Measurements from ENCODE around the gene FAM180B. TPM values are rescaled to one million over a fixed set of nuclear protein-coding genes. Genes with fewer than 3 reads are reported as not detected.

Gene FAM180B
- polyA plus RNA-seq, 1 donor from 2014 or later = not detected

DNA sequence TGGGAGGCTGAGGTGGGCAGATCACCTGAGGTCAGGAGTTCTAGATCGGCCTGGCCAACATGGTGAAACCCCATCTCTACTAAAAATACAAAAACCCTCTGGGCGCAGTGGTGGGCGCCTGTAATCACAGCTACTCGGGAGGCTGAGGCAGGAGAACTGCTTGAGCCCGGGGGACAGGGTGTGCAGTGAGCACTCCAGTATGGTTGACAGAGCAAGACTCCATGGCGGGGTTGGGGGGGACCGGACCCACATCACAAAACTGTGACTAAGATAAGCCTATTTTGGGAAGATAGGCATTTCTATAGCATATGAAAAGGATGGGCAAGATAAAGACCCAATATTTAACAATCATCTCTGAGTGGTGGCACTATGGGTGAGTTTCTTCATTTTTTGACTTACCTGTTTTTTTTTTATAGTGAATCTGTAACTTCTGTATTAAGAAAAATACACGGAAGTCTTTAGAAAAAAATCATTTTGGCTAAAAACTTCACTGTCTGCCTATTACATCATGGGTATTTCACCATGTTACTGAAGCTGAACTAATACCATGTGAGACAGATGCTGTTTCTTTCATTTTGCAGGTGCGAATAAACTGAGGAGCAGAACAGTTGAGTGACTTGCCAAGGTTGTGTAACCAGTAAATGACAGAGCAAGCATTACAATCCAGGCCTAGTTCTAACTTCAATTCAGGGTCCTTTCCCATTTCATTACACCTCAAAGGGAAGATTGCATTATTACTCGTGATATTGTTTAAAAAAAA lies 36.0 kb upstream of the FAM180B start:
- H3K27me3 ChIP-seq (ENCODE audit: insufficient read depth, low read depth, low read length) = no peaks in the 10 kb centered on the region
- H3K4me2 ChIP-seq (ENCODE audit: low read length) = peak overlapping the region; percentile 81
- H3K9ac ChIP-seq (ENCODE audit: low read length) = no peak overlapping the region
- peak overlapping the region; percentile 94 for H3K4me3 ChIP-seq (ENCODE audit: low read length)
- H3F3A ChIP-seq (ENCODE audit: insufficient read depth, low read length, poor library complexity, severe bottlenecking) = no peaks in the 10 kb centered on the region
- H3K79me2 ChIP-seq (replicated peaks; ENCODE audit: insufficient read depth, low read length) = peaks cover 65% of the 10 kb centered on the region
- no peaks in the 10 kb centered on the region for H4K20me1 ChIP-seq (ENCODE audit: insufficient read depth)
- H3K9me3 ChIP-seq (ENCODE audit: low read length) = no peaks in the 10 kb centered on the region
- no peaks in the 10 kb centered on the region for H3K36me3 ChIP-seq (ENCODE audit: insufficient read depth, low read length)
- no peak overlapping the region for H3K27ac ChIP-seq (ENCODE audit: low read length)
- no peak overlapping the region for H2AFZ ChIP-seq (ENCODE audit: low read depth, low read length)
- TF ChIP-seq EZH2 (IDR thresholded peaks at IDR 0.05; ENCODE audit: borderline replicate concordance, insufficient read depth, low read length, poor library complexity, severe bottlenecking) = no peak
- no peaks in the 10 kb centered on the region for H3K9me2 ChIP-seq (ENCODE audit: insufficient read depth, low read length)

DNA sequence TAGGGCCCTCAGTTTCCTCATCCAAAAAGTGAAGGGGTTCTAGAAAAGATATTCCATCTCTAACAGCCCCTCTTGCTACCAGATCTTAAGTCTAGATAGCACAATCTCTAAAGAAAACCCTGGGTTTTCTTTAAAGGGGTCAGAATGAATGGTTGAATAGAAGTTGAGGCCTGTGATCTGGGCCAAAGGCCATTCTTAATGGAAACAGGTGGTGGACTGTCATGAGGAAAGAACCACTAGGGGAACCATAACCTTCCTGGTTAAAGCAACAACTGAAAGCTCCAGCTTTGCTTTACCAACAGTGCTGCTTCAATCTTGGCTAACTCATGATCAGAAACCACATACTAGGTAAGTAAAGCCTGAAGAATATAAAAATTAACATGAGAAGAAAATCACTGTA lies 35.4 kb upstream of the FAM180B start:
- Histone ChIP-seq H3K27ac (ENCODE audit: low read length) (no peak overlapping the region), H3K9me3 (ENCODE audit: low read length) (no peaks in the 10 kb centered on the region), H3K4me3 (ENCODE audit: low read length) (peak overlapping the region; percentile 94), H3K9me2 (ENCODE audit: insufficient read depth, low read length) (no peaks in the 10 kb centered on the region), H4K20me1 (ENCODE audit: insufficient read depth) (no peaks in the 10 kb centered on the region), H3K4me2 (ENCODE audit: low read length) (peak overlapping the region; percentile 81), H3K79me2 (replicated peaks; ENCODE audit: insufficient read depth, low read length) (peaks cover 64% of the 10 kb centered on the region), H3K36me3 (ENCODE audit: insufficient read depth, low read length) (no peaks in the 10 kb centered on the region), H2AFZ (ENCODE audit: low read depth, low read length) (no peak overlapping the region), H3F3A (ENCODE audit: insufficient read depth, low read length, poor library complexity, severe bottlenecking) (no peaks in the 10 kb centered on the region), H3K9ac (ENCODE audit: low read length) (no peak overlapping the region), H3K27me3 (ENCODE audit: insufficient read depth, low read depth, low read length) (no peaks in the 10 kb centered on the region)
- TF ChIP-seq MXI1 (conservative IDR thresholded peaks at IDR 0.05; ENCODE audit: poor library complexity, severe bottlenecking) (no peak), SMC3 (conservative IDR thresholded peaks at IDR 0.05; ENCODE audit: poor library complexity) (peak; percentile 20)
- TF ChIP-seq, protein P1, sequence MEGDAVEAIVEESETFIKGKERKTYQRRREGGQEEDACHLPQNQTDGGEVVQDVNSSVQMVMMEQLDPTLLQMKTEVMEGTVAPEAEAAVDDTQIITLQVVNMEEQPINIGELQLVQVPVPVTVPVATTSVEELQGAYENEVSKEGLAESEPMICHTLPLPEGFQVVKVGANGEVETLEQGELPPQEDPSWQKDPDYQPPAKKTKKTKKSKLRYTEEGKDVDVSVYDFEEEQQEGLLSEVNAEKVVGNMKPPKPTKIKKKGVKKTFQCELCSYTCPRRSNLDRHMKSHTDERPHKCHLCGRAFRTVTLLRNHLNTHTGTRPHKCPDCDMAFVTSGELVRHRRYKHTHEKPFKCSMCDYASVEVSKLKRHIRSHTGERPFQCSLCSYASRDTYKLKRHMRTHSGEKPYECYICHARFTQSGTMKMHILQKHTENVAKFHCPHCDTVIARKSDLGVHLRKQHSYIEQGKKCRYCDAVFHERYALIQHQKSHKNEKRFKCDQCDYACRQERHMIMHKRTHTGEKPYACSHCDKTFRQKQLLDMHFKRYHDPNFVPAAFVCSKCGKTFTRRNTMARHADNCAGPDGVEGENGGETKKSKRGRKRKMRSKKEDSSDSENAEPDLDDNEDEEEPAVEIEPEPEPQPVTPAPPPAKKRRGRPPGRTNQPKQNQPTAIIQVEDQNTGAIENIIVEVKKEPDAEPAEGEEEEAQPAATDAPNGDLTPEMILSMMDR (IDR thresholded peaks at IDR 0.05; ENCODE audit: poor library complexity, severe bottlenecking) = peak; percentile 55

GRCh38 chr11:47552056-47552565 lies 34.4 kb upstream of the FAM180B start:
- Histone ChIP-seq H3K79me2 (replicated peaks; ENCODE audit: insufficient read depth, low read length) (peaks cover 55% of the 10 kb centered on the region), H3K27me3 (ENCODE audit: insufficient read depth, low read depth, low read length) (no peaks in the 10 kb centered on the region), H2AFZ (ENCODE audit: low read depth, low read length) (peak overlapping the region; percentile 34), H3K27ac (ENCODE audit: low read length) (peak overlapping the region; percentile 91), H4K20me1 (ENCODE audit: insufficient read depth) (no peaks in the 10 kb centered on the region), H3K9me3 (ENCODE audit: low read length) (no peaks in the 10 kb centered on the region), H3K9me2 (ENCODE audit: insufficient read depth, low read length) (no peaks in the 10 kb centered on the region), H3F3A (ENCODE audit: insufficient read depth, low read length, poor library complexity, severe bottlenecking) (no peaks in the 10 kb centered on the region), H3K4me3 (ENCODE audit: low read length) (peak overlapping the region; percentile 94), H3K36me3 (ENCODE audit: insufficient read depth, low read length) (no peaks in the 10 kb centered on the region), H3K9ac (ENCODE audit: low read length) (peak overlapping the region; percentile 94), H3K4me2 (ENCODE audit: low read length) (peak overlapping the region; percentile 81)
- TF ChIP-seq TAF1 (IDR thresholded peaks at IDR 0.05; ENCODE audit: low read depth) (no peak), EZH2 (IDR thresholded peaks at IDR 0.05; ENCODE audit: borderline replicate concordance, insufficient read depth, low read length, poor library complexity, severe bottlenecking) (no peak), EP300 (conservative IDR thresholded peaks at IDR 0.05; ENCODE audit: poor library complexity, severe bottlenecking) (no peak), MXI1 (conservative IDR thresholded peaks at IDR 0.05; ENCODE audit: poor library complexity, severe bottlenecking) (no peak)
- TF ChIP-seq, protein P1 (IDR thresholded peaks at IDR 0.05; ENCODE audit: poor library complexity, severe bottlenecking) = no peak
